22Rv1 (cell line): ENCODE measurements around the gene KDM4B.

Source experiments
- H3K27ac ChIP-seq: fragments of 450-650 bp; 2 replicates; pipeline ENCODE4 v1.5.1; 2017
- ZFX ChIP-seq: fragments of 450-650 bp; IDR thresholded peaks from 2 replicates; pipeline ENCODE4 v1.6.1; 2017; ENCODE audit warnings: antibody characterized with exemption, borderline replicate concordance
- TF ChIP-seq, protein P1 (sequence below): fragments of 450-650 bp; IDR thresholded peaks from 2 replicates; pipeline ENCODE4 v1.5.1; 2017; ENCODE audit warnings: mild to moderate bottlenecking

KDM4B gene

DNA sequence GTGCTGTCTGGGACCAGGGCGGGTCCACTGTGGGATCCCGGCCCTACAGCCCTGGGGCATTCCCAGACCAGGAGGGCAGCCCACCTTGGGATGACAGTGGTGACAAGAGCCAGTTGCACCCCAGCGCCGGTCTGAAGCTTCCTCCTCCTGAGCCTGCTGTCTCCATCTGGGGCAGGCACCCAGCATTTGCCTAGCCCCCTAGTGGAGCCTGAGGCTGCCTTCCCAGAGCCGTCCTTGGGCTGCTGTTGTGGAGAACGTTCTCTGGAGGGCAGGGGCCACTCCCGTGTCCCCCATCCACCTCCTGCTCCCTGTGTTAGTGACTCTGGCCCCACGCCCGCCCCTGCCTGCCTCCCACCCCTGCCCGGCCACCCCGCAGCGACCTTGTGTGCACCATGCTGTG is 148.5 kb downstream of the KDM4B start:
- no peak overlapping the region for H3K27ac ChIP-seq
- TF ChIP-seq, protein P1, sequence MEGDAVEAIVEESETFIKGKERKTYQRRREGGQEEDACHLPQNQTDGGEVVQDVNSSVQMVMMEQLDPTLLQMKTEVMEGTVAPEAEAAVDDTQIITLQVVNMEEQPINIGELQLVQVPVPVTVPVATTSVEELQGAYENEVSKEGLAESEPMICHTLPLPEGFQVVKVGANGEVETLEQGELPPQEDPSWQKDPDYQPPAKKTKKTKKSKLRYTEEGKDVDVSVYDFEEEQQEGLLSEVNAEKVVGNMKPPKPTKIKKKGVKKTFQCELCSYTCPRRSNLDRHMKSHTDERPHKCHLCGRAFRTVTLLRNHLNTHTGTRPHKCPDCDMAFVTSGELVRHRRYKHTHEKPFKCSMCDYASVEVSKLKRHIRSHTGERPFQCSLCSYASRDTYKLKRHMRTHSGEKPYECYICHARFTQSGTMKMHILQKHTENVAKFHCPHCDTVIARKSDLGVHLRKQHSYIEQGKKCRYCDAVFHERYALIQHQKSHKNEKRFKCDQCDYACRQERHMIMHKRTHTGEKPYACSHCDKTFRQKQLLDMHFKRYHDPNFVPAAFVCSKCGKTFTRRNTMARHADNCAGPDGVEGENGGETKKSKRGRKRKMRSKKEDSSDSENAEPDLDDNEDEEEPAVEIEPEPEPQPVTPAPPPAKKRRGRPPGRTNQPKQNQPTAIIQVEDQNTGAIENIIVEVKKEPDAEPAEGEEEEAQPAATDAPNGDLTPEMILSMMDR = no peak
- no peak for TF ChIP-seq ZFX

DNA sequence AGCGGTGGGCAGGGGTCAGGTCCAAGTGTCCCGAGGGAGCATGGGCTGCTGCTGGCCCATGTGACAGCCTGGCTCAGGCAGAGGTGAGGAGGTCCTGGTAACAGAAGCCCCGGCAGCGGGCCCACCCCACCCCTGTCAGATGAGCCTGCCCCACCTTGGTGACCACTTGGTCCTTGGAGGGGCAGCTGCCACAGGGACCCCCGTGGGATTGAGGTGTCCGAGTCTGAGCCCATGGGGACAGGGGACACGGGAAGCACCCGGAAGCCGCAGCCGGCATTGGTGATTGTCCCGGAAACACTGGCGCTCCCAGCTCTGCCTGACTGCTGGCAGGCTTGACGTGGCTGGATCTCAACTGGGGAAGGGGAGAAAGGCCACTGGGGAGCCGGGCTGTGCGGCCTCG is 149.1 kb downstream of the KDM4B start:
- no peak overlapping the region for H3K27ac ChIP-seq
- TF ChIP-seq ZFX = no peak
- TF ChIP-seq, protein P1 = no peak

DNA sequence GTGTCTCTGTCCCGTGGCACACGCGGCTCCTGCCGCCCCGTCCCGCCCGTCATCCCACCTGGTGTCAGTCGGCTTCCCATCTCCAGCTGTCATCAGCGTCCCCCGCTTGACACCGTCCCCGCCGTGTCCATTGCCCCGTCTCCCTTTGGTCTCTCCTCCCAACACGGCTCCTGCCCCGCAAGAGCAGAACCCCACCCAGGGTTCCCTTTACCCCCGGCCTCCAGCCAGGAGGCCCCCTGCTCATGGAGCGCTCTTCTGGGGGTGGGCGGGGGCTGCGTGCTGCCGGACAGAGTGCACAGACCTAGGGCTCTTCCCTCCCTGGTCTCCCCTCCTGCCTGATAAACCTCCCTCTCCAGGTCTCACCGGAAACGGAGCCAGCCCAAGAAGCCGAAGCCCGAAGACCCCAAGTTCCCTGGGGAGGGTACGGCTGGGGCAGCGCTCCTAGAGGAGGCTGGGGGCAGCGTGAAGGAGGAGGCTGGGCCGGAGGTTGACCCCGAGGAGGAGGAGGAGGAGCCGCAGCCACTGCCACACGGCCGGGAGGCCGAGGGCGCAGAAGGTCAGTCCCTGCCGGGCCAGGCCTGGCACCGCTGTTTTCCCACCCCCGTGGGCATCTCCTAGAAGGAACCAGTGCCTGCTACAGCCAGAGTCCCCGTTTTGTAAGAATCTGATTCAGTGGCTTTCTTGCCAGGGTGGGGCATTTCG is 150.5 kb downstream of the KDM4B start:
- TF ChIP-seq, protein P1 = no peak
- TF ChIP-seq ZFX = no peak
- H3K27ac ChIP-seq = no peak overlapping the region

DNA sequence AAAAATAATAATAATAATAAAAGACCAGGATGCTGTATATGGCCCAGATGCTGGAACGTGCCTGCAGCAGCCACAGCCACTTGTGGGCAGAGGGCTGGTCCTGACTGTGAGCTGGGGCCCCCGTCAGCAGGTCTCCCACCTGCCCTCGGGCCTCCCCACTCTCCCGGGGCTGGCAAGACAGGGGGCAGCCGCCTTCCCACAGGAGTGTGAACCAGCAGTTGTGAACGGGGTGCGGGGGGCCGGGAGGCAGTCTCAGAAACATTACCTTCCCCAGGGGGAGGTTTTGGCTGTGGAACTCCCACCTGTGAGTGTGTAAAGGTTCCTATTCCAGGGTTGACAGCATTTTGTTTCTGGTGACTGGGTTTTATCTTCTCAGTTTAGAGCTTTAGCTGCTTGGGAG is 151.4 kb downstream of the KDM4B start:
- TF ChIP-seq, protein P1 = no peak
- no peak for TF ChIP-seq ZFX
- H3K27ac ChIP-seq = no peak overlapping the region

DNA sequence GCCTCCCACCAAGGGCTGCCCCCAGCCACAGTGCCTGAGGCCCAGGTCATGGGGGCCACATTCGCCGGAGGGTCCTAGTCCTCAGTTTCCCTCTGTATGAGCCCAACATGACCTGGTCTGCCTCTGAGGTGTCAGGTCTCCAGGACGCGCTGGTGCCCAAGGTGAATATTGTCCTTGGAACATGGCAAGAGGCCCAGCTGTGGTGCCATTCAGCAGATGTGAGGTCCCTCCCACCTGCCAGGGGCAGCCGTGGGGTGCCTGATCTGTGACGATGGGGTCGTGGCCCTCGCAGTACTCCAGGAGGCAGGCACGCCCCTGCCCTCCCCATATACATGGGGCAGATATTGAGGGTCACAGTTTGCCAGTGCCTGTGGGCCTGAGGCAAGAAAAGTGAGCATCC is 151.9 kb downstream of the KDM4B start:
- no peak overlapping the region for H3K27ac ChIP-seq
- TF ChIP-seq ZFX = no peak
- TF ChIP-seq, protein P1 = no peak

DNA sequence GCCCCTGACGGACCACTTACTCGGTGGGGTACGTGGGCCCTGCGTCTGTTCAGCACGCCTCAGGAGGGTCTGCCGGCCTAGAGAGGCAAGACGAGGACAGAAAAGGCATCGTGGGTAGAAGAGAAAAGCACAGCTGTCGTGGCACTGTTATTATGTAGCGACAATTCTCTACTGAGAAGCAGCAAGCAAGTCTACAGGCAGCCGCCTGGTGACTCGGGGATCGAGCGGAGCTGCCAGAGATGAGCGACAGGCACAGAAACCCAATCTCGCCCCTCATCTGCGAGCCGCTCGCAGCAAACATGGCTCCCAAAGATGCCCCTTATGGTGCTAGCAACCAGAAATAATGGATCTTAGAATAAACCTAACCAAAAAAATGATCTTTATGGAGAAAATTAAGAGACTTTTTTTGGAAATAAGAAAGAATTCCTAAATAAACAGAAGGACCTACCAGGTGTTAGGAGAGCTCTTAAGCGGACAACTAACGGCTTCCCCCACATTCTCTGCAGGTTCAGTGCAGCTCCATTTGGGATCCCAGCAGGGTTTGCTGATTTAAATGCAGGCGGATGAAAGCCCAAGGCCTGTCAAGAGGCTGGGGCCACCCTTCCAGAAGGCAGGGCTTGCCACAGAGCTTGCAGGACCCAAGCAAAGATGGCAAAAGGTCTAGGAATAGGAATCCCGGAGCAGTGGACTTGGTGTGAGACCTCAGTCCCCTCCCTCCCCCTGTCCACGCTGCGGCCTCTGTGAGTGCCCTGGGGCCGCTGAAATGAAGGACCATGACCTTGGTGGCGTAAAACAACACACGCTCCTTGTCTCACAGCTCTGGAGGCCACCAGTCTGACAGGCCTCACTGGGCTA is 152.6 kb downstream of the KDM4B start:
- H3K27ac ChIP-seq = no peak overlapping the region
- no peak for TF ChIP-seq ZFX
- TF ChIP-seq, protein P1 = no peak

DNA sequence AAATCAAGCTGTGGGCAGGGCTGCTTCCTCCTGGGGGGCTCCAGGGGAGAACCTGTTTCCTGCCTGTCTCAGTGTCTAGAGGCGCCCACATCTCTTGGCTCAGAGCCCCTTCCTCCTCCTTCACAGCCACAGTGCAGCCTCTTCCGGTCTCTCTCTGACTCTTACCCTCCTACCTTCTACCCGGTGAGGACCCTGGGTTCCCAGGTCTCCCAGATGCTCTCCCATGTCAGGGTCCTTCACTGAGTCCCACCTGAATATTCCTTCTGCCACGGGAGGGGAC is 153.1 kb downstream of the KDM4B start:
- H3K27ac ChIP-seq = no peak overlapping the region

More for the DNA sequence above, 153.1 kb downstream of the KDM4B start:
- TF ChIP-seq ZFX = no peak
- TF ChIP-seq, protein P1 = no peak
